ENCODE results near the gene MEDAG.

The MEDAG gene

DNA sequence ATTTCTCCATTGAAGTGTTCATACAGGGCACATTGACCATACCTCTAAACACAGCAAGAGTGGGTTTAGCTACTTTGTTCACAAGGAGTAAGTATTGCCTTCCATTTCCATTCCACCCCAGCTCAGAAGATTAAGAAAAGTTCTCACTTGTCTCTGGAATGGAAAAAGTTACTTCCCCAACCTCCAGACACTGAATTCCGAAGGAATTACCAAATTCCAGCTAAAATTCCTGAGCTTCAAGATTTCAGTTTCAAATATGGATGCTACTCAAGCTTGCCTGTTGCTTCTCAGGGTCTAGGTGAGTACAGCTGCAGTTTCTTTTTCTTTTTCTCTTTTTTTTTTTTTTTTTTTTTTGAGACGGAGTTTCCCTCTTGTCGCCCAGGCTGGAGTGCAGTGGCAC is 60.0 kb downstream of the MEDAG start:
- DNase-seq, result no peak

- no peak for DNase-seq
Measured at GRCh38 chr13:30968846-30969245, 62.8 kb downstream of the MEDAG start.

DNA sequence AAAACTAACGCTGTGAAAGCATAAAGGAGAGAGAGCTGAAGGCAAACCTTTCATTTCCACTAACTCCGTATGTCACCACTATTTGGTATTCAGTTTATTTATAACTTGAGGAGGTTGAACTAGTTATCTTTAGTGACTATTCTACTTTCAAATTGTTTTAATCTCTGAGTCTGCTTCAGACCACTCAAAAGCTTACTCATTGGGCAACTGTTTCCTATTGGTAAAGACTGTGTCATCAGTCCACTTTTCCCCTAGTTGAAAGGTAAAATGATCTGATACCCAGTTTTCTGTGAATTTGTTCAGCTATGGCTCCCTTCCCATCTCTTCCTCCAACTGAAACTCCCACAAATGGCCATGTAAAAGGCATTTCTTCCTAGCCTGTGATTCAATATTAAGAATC is 65.5 kb downstream of the MEDAG start:
- no peak for DNase-seq

GRCh38 chr13:30972888-30973377 is 66.9 kb downstream of the MEDAG start:
- no peak for DNase-seq

- no peak for DNase-seq
Measured at GRCh38 chr13:30974350-30974749, 68.3 kb downstream of the MEDAG start.
